Measurements from ENCODE around the gene ACSF3.

The ACSF3 gene

DNA sequence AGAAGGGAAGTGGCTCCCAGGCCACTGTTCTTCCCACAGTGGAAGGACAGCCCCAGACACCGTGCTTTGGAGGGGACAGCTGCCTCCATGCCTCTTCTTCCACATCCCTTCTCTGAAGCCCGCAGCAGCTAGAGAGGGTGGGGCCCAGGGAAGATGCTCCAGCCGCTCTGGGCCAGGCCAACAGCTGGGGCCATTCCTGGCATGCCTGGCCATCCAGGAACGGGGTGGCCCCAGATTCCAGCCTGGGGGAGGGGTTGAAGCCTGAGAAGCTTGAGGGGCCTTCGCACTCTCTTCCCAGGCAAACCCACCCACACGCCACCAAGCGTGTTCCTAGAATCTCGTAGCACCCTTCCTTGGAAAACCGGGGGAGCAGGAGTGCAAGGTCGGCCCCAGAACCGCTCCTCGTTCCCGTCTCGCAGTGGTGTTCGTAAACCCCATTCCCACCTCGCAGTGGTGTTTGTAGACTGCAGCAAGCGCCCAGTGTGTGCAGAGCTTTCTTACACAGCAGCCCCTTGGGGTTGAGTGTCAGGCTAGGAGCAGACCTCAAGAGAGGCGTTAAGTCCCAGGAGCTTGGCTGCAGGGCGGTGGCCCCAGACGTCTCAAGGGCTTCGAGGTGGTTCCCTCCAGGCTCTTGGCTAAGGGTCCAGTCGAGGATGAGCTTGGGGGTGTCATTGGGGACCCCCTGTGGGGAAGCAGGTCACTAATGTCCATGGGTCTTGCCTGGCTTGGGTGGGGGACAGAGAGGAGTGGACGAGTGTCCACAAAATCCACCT is 80.6 kb downstream of the ACSF3 start:
- H3K4me1 ChIP-seq (ENCODE audit: insufficient read depth, low read length) = peaks cover 5% of the 10 kb centered on the region
- no peak overlapping the region for H3K27ac ChIP-seq (ENCODE audit: low read length)
- H3K9me3 ChIP-seq (ENCODE audit: insufficient read depth, low read depth, low read length) = no peaks in the 10 kb centered on the region
- H3K36me3 ChIP-seq (ENCODE audit: insufficient read depth, low read depth, low read length) = no peaks in the 10 kb centered on the region
- H3K9ac ChIP-seq (ENCODE audit: low read depth, low read length) = no peak overlapping the region
- H3K27me3 ChIP-seq (ENCODE audit: insufficient read depth, low read length) = peaks cover 30% of the 10 kb centered on the region
- no peak overlapping the region for H3K4me3 ChIP-seq (ENCODE audit: low read length)

DNA sequence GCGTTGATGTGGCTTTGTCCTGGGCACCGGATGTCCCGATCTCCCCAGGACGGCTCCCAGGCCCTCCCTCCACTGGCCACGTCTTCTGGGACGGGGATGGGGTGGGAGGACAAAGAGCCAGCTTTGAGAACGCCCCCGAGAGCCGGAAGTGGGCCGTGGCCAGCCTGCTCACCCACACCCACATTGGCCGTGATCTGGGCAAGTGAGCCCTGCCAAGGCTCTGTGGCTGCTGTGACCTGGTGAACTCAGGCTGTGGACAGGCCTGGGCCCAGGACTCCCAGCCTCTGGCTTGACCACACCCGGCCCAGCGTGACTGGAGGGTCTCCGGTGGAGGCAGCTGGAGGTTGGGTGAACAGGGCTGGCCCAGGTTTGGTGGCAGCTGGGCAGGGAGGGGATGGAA is 81.2 kb downstream of the ACSF3 start:
- H3K27ac ChIP-seq (ENCODE audit: low read length) = no peak overlapping the region
- H3K36me3 ChIP-seq (ENCODE audit: insufficient read depth, low read depth, low read length) = no peaks in the 10 kb centered on the region
- H3K9ac ChIP-seq (ENCODE audit: low read depth, low read length) = no peak overlapping the region
- peaks cover 5% of the 10 kb centered on the region for H3K4me1 ChIP-seq (ENCODE audit: insufficient read depth, low read length)
- no peaks in the 10 kb centered on the region for H3K9me3 ChIP-seq (ENCODE audit: insufficient read depth, low read depth, low read length)
- peaks cover 28% of the 10 kb centered on the region for H3K27me3 ChIP-seq (ENCODE audit: insufficient read depth, low read length)
- H3K4me3 ChIP-seq (ENCODE audit: low read length) = no peak overlapping the region

DNA sequence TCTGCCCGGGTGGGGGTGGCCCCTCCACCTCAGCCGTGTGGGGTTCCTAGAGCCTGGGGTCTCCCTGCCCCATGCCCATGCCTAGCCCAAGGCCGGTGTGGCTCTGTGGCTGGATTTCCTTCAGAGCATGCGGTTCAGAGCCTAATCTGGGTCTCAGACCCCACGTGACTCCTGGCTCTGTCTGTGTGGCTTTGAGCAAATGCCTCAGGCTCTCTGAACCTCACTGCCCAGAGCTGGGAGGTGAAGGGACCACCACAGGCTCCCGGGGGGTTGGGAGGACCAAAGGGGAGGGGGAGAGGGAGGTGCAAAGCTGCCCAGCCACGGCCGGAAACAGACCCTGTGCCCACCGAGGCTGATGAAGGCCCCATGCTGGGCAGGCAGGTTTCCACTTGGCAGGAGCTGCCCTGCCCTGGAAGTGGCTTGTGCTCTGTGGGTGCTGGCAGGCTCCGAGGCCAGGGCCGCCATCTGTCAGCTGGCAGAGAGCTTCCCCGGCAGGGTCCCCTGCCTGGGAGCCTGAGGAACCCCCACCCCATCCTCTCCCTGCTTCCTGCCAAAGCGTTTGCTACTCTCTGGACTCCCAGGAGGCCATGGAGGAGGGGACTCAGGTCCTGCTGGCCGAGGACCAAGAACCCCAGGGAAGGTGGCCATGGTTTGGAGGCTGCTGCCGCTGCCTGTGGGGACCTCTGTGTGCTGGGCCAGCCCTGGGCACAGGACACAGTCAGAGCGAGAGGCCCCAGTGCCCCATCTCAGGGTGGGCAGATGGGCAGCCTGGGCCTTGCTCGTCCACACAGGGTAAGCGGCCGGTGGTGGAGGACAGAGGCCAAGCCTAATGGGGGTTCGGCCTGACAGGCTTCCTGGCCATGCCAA is 81.9 kb downstream of the ACSF3 start:
- peaks cover 22% of the 10 kb centered on the region for H3K27me3 ChIP-seq (ENCODE audit: insufficient read depth, low read length)
- H3K9me3 ChIP-seq (ENCODE audit: insufficient read depth, low read depth, low read length) = no peaks in the 10 kb centered on the region
- peaks cover 5% of the 10 kb centered on the region for H3K4me1 ChIP-seq (ENCODE audit: insufficient read depth, low read length)
- H3K4me3 ChIP-seq (ENCODE audit: low read length) = no peak overlapping the region
- no peaks in the 10 kb centered on the region for H3K36me3 ChIP-seq (ENCODE audit: insufficient read depth, low read depth, low read length)
- no peak overlapping the region for H3K9ac ChIP-seq (ENCODE audit: low read depth, low read length)
- H3K27ac ChIP-seq (ENCODE audit: low read length) = no peak overlapping the region

DNA sequence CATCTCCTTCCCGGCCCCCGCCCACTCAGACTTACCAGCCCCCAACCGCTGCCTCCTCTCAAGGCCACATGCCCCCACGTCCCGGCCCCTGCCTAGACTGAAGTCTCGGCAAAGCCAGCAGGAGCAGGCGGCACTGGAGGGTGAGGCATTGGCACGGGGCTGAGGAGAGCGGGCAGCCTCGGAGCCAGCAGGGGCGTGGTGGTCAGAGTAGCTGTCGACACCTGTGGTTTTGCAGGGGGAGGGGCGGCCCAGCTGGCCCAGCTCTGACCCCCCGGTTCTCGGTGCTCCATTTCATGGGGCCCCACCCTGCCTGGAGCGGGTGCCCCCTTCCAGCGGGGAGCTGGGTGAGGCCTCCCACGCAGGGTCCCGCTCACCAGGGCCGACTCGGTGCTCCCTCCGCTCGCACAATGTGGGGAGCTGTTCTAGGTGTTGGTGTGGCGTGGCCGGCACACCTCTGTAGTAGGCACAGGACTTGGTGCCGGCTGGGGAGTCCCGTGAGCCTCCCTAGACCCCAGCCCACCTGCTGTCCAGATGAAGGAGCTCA is 82.6 kb downstream of the ACSF3 start:
- no peaks in the 10 kb centered on the region for H3K9me3 ChIP-seq (ENCODE audit: insufficient read depth, low read depth, low read length)
- no peak overlapping the region for H3K27ac ChIP-seq (ENCODE audit: low read length)
- H3K4me3 ChIP-seq (ENCODE audit: low read length) = no peak overlapping the region
- no peaks in the 10 kb centered on the region for H3K36me3 ChIP-seq (ENCODE audit: insufficient read depth, low read depth, low read length)
- H3K9ac ChIP-seq (ENCODE audit: low read depth, low read length) = no peak overlapping the region
- peaks cover 5% of the 10 kb centered on the region for H3K4me1 ChIP-seq (ENCODE audit: insufficient read depth, low read length)
- peaks cover 16% of the 10 kb centered on the region for H3K27me3 ChIP-seq (ENCODE audit: insufficient read depth, low read length)

DNA sequence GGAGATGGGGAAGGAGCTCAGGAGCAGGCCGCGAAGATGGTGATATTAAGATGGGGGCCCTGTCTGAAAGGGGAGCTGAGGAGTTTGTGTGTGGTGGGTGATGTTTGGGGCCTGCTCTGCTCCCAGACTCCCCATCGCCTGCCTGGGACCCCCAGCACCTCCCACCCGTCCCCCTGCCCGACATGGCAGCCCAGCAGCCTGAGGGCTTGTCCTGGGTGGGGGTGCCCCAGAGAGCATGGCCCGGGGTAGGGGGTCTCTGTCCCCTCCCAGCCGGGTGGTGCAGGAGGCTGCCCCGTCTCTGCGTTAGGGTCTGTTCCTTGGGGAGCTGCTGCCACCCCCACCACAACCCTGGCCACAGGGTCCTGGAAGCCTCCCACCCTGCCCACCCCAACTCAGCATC is 83.1 kb downstream of the ACSF3 start:
- Histone ChIP-seq H3K9me3 (ENCODE audit: insufficient read depth, low read depth, low read length) (no peaks in the 10 kb centered on the region), H3K4me1 (ENCODE audit: insufficient read depth, low read length) (peaks cover 5% of the 10 kb centered on the region), H3K9ac (ENCODE audit: low read depth, low read length) (no peak overlapping the region), H3K36me3 (ENCODE audit: insufficient read depth, low read depth, low read length) (no peaks in the 10 kb centered on the region), H3K27me3 (ENCODE audit: insufficient read depth, low read length) (peaks cover 15% of the 10 kb centered on the region), H3K27ac (ENCODE audit: low read length) (no peak overlapping the region), H3K4me3 (ENCODE audit: low read length) (no peak overlapping the region)

DNA sequence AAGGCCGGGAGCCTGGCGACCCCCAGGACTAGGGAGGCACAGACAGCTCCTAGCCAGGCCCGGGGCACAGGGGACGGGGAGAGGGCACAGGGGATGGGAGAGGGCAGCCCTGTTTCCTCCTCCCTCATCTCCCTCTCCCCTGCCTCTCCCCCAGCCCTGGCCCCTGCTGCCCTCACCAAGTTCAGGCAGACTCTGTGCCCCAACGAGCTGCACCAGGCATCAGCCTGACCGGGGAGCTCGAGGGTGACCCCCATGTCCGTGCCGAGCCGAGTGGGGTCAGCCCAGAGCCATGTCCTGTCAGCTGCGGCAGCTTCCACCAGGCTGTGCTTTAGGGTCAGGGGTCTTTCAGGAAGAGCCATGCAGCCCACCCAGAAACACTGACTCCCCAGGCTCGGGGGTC is 83.8 kb downstream of the ACSF3 start:
- Histone ChIP-seq H3K36me3 (ENCODE audit: insufficient read depth, low read depth, low read length) (no peaks in the 10 kb centered on the region), H3K27me3 (ENCODE audit: insufficient read depth, low read length) (peaks cover 7% of the 10 kb centered on the region), H3K9me3 (ENCODE audit: insufficient read depth, low read depth, low read length) (no peaks in the 10 kb centered on the region), H3K4me1 (ENCODE audit: insufficient read depth, low read length) (peaks cover 5% of the 10 kb centered on the region), H3K27ac (ENCODE audit: low read length) (no peak overlapping the region), H3K4me3 (ENCODE audit: low read length) (no peak overlapping the region), H3K9ac (ENCODE audit: low read depth, low read length) (no peak overlapping the region)

DNA sequence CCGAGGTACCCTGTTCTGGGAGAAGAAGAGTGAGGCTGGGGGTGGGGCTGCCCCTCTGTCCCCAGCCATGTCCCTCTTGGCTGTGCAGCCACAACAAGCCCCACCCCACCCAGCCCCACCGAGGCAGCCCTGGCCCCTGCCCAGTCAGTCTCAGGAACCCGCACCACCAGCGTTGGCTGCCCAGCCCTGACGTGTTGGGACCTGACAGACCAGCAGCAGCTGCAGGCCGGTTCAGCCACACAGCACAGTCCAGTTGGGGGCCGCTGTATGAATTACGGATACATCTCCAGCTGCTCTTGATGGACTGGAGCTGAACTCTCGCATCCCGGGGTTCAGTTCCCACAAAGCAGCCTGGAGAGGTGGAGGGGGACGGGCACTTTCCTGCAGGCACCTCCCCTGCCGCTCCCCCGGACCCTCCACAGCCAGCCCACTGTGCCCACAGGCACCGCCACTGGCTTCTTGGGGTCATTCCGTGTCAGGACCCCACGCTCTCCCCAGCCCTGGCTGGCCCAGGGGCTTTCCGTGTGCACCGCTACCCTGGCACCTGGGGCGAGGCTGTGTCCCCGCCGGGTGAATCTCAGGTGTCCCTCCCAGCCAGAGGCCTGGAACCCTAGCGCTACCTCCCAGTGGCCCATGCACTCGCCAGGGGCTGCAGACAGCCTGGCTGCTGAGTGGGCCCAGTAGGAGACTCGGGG is 84.9 kb downstream of the ACSF3 start:
- H3K27me3 ChIP-seq (ENCODE audit: insufficient read depth, low read length) = no peaks in the 10 kb centered on the region
- H3K4me3 ChIP-seq (ENCODE audit: low read length) = no peak overlapping the region
- H3K9me3 ChIP-seq (ENCODE audit: insufficient read depth, low read depth, low read length) = no peaks in the 10 kb centered on the region
- H3K36me3 ChIP-seq (ENCODE audit: insufficient read depth, low read depth, low read length) = no peaks in the 10 kb centered on the region
- no peak overlapping the region for H3K9ac ChIP-seq (ENCODE audit: low read depth, low read length)
- H3K4me1 ChIP-seq (ENCODE audit: insufficient read depth, low read length) = peaks cover 2% of the 10 kb centered on the region
- H3K27ac ChIP-seq (ENCODE audit: low read length) = no peak overlapping the region

DNA sequence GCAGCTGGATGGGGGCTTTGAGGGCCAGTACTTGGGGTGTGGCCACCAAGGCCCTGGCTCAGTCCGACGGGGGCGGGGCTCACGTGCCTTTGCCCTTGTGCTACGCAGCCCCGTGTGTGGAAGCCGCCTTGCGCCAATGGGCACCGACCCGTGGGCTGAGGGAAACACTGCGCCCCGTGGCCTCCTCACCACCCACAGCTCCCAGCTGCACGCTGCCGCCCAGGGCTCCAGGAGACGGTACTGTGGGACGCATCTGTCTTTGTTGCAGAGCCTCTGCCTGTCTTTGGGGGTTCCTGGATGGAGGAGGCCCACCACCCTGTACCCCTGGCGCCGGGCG is 85.5 kb downstream of the ACSF3 start:
- no peaks in the 10 kb centered on the region for H3K36me3 ChIP-seq (ENCODE audit: insufficient read depth, low read depth, low read length)
- no peaks in the 10 kb centered on the region for H3K27me3 ChIP-seq (ENCODE audit: insufficient read depth, low read length)
- no peak overlapping the region for H3K4me3 ChIP-seq (ENCODE audit: low read length)
- no peak overlapping the region for H3K9ac ChIP-seq (ENCODE audit: low read depth, low read length)
- H3K27ac ChIP-seq (ENCODE audit: low read length) = no peak overlapping the region
- no peaks in the 10 kb centered on the region for H3K4me1 ChIP-seq (ENCODE audit: insufficient read depth, low read length)
- no peaks in the 10 kb centered on the region for H3K9me3 ChIP-seq (ENCODE audit: insufficient read depth, low read depth, low read length)

DNA sequence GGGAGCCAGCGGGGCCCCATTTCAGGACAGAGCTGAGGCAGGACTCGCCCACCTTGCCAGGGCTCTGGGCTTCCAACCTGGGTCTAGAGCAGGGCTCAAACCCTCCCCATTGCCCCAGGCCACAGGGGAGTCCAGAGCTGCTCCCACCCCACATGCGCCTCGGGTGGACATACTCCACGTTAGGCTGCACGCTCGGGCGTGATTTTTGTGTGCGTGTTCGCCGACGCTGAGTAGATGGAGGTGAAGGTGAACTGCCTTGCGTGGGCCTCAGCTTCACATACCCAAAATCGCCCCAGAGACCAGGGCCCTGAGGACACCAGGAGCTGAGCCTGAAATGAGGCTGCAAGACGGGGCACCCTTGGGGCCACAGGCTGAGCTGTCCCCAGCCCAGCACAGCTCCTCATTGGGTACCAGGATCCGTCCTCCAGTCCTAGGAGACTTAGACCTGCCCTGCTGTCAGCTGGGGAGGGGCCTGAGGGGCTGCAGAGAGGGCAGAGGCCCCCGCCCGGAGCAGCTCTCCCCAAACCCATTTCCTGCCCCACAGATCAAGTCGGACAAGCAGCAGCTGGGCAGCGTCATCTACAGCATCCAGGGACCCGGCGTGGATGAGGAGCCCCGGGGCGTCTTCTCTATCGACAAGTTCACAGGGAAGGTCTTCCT is 86.1 kb downstream of the ACSF3 start:
- H3K9me3 ChIP-seq (ENCODE audit: insufficient read depth, low read depth, low read length) = no peaks in the 10 kb centered on the region
- H3K9ac ChIP-seq (ENCODE audit: low read depth, low read length) = no peak overlapping the region
- no peaks in the 10 kb centered on the region for H3K4me1 ChIP-seq (ENCODE audit: insufficient read depth, low read length)
- no peaks in the 10 kb centered on the region for H3K27me3 ChIP-seq (ENCODE audit: insufficient read depth, low read length)
- no peak overlapping the region for H3K4me3 ChIP-seq (ENCODE audit: low read length)
- no peaks in the 10 kb centered on the region for H3K36me3 ChIP-seq (ENCODE audit: insufficient read depth, low read depth, low read length)
- no peak overlapping the region for H3K27ac ChIP-seq (ENCODE audit: low read length)

DNA sequence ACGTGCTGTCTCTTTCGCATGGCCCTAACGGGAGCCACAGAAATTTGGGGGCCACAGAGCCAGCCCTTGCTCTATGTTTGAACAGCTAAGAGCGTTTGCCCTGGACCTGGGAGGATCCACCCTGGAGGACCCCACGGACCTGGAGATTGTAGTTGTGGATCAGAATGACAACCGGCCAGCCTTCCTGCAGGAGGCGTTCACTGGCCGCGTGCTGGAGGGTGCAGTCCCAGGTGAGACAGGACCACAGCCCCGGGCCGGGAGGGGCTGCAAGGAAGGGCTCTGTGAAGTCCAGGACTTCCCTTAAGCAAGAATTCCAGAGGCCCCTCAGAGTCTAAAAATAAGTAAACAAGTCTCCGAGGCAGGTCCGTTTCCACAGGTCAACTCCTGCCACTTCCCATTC is 89.8 kb downstream of the ACSF3 start:
- Histone ChIP-seq H3K27me3 (ENCODE audit: insufficient read depth, low read length) (no peaks in the 10 kb centered on the region), H3K27ac (ENCODE audit: low read length) (no peak overlapping the region)

DNA sequence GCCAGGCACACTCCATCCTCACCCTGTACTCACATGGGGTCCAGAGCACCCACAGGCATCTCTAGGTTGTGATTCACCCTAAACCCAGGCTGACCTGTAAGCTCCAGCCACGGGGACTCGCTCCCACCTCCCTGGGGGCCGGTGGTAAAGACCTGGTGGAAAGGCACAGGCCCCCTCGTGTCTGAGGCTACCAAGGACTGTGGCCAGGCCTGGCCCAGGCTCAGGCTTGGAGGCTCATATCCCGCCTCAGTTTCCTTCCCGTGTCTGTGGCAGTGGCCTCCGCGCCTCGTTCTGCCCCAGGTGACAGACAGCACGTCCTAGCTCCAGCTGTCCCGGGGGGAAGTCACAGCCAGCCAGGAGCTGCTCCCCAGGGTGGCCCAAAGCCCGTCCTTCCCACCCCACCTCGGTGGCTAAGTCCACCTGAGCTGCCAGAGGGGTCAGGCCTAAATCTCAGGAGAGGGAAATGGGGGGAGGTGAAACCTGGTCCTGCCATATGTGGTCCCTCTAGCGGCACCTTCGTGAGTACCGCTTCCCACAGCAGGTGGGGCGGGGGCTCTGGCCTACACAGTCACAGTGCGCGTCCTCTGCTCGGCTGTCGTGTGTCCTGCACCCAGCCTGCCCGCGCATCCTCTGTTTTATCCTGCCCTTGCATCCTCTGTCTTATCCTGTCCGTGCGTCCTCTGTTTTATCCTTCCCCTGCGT is 90.5 kb downstream of the ACSF3 start:
- Histone ChIP-seq H3K9ac (ENCODE audit: low read depth, low read length) (no peak overlapping the region), H3K27ac (ENCODE audit: low read length) (no peak overlapping the region), H3K36me3 (ENCODE audit: insufficient read depth, low read depth, low read length) (no peaks in the 10 kb centered on the region), H3K4me1 (ENCODE audit: insufficient read depth, low read length) (no peaks in the 10 kb centered on the region), H3K27me3 (ENCODE audit: insufficient read depth, low read length) (no peaks in the 10 kb centered on the region), H3K9me3 (ENCODE audit: insufficient read depth, low read depth, low read length) (no peaks in the 10 kb centered on the region), H3K4me3 (ENCODE audit: low read length) (no peak overlapping the region)

More for the DNA sequence above, 89.8 kb downstream of the ACSF3 start:
- Histone ChIP-seq H3K9me3 (ENCODE audit: insufficient read depth, low read depth, low read length) (no peaks in the 10 kb centered on the region), H3K36me3 (ENCODE audit: insufficient read depth, low read depth, low read length) (no peaks in the 10 kb centered on the region), H3K4me3 (ENCODE audit: low read length) (no peak overlapping the region), H3K4me1 (ENCODE audit: insufficient read depth, low read length) (no peaks in the 10 kb centered on the region), H3K9ac (ENCODE audit: low read depth, low read length) (no peak overlapping the region)

Data from iPS-20b (cell line).